ENCODE data around the gene EFNA4.

The EFNA4 gene

GRCh38 chr1:155075535-155075934, 12.0 kb downstream of the EFNA4 start:
- peak; percentile 75 to 91 for DNase-seq

- DNase-seq: no peak
Observed at GRCh38 chr1:155076371-155076770, 12.8 kb downstream of the EFNA4 start.

- DNase-seq: peak; percentile 82 to 92
Observed at GRCh38 chr1:155077346-155077745, 13.8 kb downstream of the EFNA4 start.

GRCh38 chr1:155077758-155078445, 14.4 kb downstream of the EFNA4 start:
- peak in 1 of 2 experiments; percentile 70 for DNase-seq

- peak in 1 of 2 experiments; percentile 97 for DNase-seq
Observed at GRCh38 chr1:155078469-155079209, 15.1 kb downstream of the EFNA4 start, which contains the start of gene EFNA3. Gene EFNA3, plus strand, starts transcription at chr1:155078837. Its CDS starts 105 bp downstream, at chr1:155078942.

GRCh38 chr1:155079210-155079486, 15.6 kb downstream of the EFNA4 start:
- no peak for DNase-seq

GRCh38 chr1:155079487-155080311, 16.2 kb downstream of the EFNA4 start:
- peak in 1 of 2 experiments; percentile 91 for DNase-seq

GRCh38 chr1:155080312-155081228, 17.0 kb downstream of the EFNA4 start:
- peak; percentile 92 to 99 for DNase-seq

GRCh38 chr1:155081472-155082300, 18.1 kb downstream of the EFNA4 start:
- DNase-seq: peak; percentile 44 to 90

- DNase-seq: peak; percentile 58 to 89
Observed at GRCh38 chr1:155082301-155083051, 18.9 kb downstream of the EFNA4 start.

- peak in 1 of 2 experiments; percentile 78 for DNase-seq
Observed at GRCh38 chr1:155083052-155083541, 19.6 kb downstream of the EFNA4 start.

GRCh38 chr1:155083865-155084721, 20.6 kb downstream of the EFNA4 start:
- DNase-seq: peak; percentile 83 to 84

GRCh38 chr1:155084722-155085503, 21.4 kb downstream of the EFNA4 start:
- peak; percentile 99 to 100 for DNase-seq

GRCh38 chr1:155085504-155086127, 22.1 kb downstream of the EFNA4 start:
- DNase-seq: peak in 1 of 2 experiments; percentile 79

- peak; percentile 72 to 89 for DNase-seq
Observed at GRCh38 chr1:155086128-155086741, 22.7 kb downstream of the EFNA4 start.

- no peak for DNase-seq
Observed at GRCh38 chr1:155086856-155087535, 23.5 kb downstream of the EFNA4 start.

Measured in NCI-H526 (cell line).